M059J (cell line): ENCODE data around the gene SMG1. TPM values are rescaled to one million over a fixed set of nuclear protein-coding genes. Genes with fewer than 3 reads are reported as not detected.
"Not testable (repeated sequence)": the region's sequence is repeated elsewhere in the genome, so short reads cannot be mapped to it uniquely, and the experiment has no call there.

Source experiments
- DNase-seq: peaks from one replicate; pipeline ENCODE4 v3.0.0-alpha.2; 2012; ENCODE audit warnings: low read depth
- total RNA-seq: library from RNA; depleted of rRNA; stranded (reverse); fragments of >200 nt; shearing (Covaris generic); gene quantifications from 2 replicates; pipeline ENCODE4 v1.2.3, GENCODE V29; 2014

The SMG1 gene
- total RNA-seq, 1 experiment from 2014 or later = 34.7 TPM

DNA sequence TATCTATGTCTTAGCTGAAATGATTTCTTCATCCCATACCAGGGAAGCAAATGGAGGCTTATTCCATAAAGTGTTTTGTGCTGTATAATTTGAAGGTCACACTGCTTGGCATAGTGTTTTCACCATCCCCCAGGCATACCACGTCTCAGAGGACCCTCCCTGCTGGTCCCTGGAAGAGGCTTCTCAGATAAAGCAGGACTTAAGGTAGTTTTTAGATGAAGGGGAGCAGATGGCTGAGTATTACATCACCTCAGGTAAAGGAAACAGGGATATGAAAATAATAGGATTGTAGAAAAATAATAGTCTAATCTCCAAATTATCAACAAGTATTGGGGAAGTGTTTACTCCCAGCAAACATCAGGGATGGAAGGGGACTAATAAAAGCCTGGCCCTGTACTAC is 7.3 kb upstream of the SMG1 start:
- no peak for DNase-seq

DNA sequence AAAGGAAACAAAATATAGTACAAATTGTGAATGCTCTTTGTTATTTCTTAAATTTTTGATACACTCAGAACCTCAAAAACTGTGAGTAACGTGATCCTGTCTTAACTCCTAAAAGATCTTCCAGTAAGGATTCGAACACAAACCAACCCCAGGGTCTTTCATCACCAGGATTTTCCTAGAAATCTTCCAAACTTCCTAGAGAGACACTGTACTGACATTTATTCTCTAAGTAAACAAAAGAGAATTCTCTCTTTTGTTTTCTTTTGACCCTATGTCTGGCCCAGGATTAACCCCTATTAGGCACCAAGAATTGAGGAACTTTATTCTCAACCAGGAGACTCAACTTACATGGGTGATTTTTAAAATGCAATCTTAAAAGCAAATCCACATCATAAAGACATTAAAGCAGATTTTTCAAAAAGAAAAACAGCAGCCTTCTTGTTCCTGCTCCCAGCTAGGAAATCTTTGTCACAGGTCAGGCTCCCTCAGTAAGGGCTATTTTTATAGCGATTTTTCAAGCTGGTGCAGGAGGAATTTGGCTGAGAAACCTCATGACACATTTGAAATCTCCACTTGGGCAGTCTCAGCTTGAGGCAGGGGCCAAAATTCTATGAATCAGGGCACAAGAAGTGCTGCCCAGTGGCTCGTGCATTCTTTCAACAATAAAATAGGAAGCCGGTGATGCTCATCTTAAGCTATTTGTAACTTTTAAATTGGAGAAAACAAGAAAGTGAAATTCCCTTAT is 6.2 kb upstream of the SMG1 start:
- peak; percentile 75 for DNase-seq

DNA sequence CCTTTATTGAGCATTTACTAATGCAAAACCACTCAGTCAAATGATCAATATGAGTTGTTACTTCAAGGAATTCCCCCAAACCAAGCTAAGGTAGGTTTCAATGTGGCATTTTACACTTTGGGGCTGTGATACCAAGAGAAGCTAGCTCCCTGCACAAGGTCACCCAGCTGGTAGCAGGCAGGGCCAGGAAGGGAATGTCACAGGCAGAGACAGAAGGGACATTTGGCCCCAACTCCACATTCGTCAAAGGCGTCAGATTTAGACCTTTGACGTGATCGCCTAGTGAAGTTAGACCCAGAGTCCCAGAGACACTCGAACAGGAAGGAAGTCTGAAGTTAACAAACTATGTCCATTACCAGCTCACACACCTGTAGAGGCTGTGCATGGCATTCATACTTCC is 5.5 kb upstream of the SMG1 start:
- DNase-seq = no peak

DNA sequence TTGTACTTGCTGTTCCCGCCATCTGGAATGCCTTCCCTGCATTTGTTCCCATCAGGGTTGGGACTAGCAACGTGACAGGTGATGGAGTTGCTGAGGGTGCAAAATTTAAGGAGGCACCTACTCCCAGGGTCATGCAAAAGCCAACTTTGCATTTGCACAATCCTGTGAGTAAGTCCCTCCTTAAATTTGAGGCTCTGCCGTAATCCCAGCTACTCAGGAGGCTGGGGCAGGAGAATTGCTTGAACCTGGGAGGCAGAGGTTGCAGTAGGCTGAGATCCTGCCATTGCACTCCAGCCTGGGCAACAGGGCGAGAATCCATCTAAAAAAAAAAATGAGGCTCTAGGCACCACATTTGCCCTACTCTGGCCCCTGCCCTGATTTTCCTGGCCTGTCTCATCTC is 3.9 kb upstream of the SMG1 start:
- not testable (repeated sequence) for DNase-seq

DNA sequence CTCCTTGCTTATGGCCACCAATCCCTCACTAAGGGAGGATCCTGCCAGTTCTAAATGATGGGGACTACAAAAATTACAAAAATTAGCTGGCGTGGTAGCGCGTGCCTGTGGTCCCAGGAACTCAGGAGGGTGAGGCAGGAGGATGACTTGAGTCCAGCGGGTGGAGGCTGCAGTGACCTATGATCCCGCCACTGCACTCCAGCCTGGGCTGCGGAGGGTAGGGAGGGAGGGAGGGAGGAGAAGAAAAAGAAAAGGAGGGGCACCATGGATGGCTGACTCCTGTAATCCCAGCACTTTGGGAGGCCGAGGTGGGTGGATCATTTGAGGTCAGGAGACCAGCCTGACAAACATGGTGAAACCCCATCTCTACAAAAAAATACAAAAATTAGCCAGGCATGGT is 1.9 kb upstream of the SMG1 start:
- not testable (repeated sequence) for DNase-seq

DNA sequence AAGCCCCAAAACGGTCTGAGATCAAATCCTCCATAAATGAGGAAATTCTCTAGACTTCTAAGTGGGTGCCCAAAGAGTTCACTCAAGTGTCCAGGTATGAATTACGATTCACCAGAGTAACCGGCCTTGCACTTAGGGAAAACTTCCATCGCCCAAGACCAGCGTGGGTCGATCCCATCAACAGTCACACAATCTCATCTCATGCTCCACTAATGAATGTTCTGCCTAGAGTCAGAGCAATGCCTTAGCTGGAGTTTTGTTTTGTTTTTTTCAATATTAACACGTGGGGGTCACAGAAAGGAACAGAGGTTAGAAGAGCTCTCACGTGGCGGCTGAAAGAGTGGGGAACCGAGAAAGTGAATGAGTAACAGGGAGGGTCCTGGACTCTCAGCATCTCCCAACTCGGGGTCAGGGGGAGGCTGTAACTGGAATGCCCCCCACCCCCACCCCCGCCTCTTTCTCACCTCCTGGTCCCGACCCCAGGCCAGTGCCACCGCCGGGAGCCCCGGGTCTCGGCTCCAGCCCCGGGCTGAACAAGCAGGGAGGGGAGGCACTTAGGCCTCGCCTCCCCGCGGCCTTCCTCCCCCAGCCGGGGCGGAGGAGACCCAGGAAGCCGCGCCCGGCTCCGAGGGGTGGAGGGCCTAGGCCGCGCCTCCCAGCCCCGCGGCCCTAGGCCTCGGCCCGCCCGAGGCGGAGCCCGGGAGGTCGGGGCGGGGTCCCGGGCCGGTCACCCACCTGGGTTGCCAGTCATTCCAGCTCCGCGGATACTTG is 808 bp downstream of the SMG1 start:
- DNase-seq = peak; percentile 62

DNA sequence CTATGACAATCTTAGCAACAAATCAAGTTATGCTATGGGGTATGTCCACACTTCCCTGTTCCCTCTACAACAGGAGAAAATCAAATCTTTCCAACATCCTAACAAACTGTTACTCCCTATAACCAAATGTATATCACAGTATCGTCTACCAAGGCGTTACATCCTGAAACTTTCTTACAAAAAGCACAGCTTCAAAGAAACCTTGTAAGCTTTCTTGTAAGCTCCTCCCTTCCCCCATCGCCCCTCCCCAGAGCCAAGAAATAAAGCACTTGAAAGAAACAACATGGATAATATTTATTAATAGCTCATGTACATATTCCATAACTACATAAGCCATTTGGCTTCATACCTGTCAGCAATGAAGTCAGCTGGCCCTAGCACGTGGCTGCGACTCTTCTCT is 2.3 kb downstream of the SMG1 start:
- DNase-seq = not testable (repeated sequence)

DNA sequence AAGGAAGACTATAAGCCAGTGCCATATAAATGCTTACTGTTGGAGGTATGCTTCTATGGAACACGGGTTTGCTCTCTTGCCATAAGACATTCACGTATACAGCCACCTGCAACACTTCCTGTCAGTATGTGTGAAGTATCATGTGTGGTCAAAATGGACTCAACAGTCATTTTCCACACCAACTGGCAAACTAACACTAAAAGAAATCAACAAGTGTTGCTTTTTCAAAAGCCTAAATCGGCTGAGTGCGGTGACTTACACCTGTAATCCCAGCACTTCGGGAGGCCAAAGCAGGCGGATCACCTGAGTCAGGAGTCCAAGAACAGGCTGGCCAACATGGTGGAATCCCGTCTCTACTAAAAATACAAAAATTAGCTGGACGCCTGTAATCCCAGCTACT is 3.1 kb downstream of the SMG1 start:
- not testable (repeated sequence) for DNase-seq

DNA sequence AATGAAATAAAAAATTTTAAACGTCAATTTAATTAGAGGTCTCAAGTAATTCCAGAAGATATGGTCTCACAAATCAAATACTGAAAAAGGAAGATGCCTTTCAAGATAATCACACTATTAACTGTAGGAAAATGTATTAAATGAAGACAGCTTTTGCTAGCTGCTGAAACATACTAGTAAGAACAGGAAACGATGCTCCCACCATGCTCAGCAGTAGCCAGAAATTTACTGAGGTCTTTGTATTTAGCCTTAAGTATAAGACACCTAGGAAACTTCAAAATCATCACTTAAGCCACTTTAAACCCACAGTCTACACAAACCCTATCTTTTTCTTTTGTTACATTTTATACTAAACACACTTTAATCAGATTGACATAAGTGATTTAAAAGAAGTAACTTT is 16.6 kb downstream of the SMG1 start:
- DNase-seq = not testable (repeated sequence)

DNA sequence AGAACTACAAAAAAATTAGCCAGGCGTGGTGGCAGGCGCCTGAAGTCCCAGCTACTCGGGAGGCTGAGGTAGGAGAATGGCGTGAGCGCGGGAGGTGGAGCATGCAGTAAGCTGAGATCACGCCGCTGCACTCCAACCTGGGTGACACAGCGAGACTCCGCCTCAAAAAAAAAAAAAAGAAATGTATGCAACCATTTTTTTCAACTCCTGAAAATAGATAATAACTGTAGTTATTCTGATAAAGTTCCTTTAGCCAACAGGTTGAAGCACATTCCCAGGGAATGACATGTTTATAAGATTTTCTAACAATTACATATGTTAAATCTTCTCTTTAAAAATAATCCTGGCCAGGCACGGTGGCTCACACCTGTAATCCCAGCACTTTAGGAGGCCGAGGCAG is 17.5 kb downstream of the SMG1 start:
- not testable (repeated sequence) for DNase-seq

DNA sequence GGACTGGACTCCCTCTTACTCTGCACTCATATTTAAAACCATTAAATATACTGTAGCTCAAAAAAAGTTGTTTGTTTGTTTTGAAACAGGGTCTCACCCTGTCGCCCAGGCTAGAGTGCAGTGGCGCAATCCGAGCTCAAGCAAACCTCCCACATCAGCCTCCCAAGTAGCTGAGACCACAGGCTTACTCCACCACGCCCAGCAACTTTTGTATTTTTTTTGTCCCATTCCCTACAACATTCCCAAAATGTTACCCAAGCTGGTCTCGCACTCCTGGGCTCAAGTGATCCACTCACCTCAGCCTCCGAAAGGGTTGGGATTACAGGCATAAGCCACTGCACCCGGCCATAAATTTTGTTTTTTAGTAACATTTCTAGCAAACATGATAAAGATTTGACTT is 23.4 kb downstream of the SMG1 start:
- DNase-seq = not testable (repeated sequence)

DNA sequence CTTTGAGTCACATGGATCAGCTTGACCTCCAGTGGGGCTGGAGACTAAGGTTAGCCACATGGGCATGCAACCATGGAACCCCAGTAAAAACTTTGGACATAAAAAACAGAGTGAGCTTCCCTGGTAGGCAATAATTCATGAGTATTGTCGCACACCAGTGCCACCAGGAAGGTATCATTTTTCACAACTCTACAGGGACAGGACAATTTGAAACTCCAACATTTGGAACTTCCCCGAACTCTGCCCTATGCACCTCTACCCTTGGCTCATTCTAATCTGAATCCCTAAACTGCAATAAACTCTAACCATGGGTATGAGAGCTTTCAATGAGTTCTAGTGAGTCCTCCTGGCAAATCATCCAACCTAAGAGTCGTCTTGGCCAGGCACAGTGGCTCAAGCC is 24.2 kb downstream of the SMG1 start:
- not testable (repeated sequence) for DNase-seq

DNA sequence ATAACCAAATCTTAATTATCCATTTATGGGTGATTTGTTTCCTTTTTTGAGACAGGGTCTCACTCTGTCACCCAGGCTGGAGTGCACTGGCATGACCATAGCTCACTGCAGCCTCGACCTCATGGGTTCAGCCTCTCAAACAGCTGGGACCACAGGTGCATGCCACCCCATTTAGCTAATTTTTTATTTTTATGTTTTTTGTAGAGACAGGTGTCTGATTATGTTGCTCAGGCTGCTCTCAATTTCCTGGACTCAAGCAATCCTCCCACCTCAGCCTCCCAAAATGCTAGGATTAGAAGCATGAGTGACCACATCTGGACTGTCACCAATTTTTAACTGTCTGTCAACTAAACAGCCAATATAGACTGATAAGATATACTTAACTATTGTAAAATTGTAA is 25.0 kb downstream of the SMG1 start:
- DNase-seq = not testable (repeated sequence)

DNA sequence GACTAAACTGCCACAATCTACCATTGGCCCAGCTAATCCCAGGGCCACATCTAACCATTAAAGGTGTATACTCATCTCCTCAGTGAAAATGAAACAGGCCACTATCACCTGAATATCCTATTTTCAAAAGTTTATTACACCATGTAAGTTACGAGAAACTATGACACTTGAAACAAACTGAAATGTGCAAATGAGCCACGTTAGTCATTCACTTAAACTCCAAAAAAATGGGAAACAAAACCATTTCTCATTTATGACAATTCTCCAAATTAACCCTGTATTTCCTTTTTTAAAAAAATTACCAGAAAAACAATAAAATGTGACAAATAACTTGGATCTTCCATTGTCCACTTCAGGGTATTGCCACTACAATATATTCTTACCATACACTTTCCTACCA is 41.8 kb downstream of the SMG1 start:
- DNase-seq = not testable (repeated sequence)

DNA sequence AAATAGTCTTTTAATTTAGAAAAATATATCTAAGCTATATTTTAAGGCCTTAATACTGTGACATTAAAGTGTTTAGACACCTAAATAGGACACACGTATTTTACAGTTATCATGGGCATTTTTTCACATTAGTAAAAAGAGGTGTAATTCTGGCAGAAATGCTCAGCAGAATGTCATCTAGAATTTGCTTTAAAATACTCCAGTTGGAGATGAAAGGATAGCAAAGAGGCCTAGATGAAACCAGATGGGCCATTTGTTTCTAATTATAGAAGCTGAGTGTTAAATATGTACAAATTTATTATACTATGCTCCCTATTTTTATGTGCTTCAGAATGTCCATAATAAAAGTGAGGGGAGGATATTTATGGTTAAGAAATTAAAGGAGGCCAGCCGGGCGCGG is 48.5 kb downstream of the SMG1 start:
- not testable (repeated sequence) for DNase-seq

DNA sequence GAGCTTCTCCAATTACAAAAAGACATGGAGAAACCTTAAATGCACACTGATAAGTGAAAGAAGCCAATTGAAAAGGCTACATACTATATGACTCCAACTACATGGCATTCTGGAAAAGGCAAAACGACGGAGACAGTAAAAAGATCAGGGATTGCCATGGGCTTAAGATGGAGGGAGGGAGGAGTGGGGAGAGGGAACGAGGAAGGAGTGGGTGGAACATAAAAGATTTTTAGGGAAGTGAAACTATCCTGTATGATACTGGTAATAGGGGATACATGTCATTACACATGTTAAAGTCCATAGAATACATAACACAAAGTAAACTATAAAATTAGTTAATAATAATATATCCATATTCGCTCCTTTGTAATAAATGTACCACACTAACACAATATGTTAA is 48.9 kb downstream of the SMG1 start:
- DNase-seq = not testable (repeated sequence)

DNA sequence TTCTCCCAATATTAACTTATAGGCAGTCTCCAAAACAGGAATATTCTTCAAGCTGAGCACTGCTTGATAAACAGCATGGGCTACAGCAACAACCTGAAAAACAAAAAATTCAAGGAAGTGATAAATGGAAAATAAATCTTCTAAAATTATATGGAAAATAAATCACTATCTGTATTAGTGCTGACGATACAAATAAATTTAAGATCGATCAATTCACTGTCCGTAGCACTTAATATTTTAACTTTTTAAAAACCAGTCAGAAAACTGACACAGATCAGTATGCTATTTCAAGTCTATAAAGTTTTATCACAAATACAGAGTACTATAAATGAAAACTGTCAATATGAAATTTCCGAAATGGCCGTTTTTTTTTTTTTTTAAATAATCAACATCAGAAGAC is 49.9 kb downstream of the SMG1 start:
- not testable (repeated sequence) for DNase-seq

DNA sequence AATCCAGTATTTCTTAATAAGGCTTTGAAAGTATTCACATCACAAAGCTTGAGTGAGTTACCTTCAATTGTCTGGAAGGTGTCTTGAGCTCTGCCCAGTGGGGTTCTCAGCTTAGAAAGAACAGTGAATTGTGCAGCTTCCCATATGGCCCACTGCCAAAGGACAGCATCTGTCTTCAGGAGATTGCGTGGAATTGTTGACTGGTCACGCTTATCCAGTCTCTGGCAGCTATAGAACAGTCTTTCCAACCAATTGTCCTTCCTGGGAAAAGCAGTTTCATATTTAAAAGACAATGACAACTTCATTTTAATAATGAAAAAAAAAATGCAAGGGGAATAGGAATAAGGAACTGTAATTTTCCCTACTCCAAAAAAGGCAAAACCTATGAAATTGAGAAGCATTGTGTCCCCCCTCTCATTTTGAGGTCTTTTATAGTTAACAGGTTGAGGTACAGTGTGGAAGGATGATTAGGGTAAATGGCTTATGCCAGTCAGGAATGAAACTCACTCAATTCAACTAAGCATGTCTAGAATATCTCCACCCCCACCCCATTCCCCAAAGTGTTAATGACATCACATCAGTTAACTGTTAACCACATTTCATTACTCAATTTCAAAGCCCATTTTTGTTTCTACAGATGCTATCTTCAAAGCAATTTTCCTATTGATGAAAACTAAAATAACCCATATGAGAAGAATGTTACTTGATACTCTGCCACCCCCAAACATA is 57.0 kb downstream of the SMG1 start:
- not testable (repeated sequence) for DNase-seq

DNA sequence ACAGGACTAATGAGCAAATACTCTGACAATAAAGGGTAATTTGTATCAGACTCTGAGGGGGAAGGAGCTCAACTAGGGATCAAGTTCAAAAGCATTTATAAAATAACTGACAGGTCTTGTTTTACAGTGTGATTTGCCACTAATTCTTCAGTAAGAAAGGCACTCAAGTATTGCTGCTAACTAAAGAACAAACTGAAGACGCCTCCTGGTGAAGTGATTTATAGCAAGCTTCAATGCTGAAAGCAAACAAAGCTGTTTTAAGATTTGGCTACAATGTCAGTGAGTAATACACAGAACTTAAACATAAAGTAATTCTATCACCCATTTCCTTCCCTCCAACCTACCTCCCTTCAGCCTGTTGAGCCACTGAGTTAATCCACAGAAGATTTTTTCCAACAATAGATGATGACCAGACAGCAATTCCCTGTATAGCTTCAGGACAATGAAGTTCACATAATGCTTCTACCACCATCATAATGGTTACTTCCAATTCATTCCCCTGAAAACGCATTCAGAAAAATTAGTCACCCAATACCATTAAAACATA is 59.9 kb downstream of the SMG1 start:
- DNase-seq = peak; percentile 56

DNA sequence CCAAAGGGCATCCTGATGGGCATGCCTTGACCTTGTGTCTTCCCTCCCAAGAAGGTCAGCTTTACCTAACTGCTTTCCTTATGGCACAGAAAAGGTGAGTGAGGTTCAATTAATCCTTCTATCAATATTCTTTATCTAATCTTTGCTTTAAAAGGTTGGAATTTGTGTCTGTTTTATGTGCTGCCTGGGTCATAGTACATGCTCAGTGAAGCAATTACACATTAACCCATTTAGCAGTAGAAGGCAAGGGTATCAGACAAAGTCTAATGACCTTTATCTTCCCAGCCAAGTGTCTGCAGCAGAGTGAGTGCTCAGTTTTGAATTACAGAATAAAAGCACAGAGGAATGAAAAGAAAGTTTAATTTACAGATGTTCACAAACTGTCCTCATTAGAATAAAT is 63.3 kb downstream of the SMG1 start:
- not testable (repeated sequence) for DNase-seq

DNA sequence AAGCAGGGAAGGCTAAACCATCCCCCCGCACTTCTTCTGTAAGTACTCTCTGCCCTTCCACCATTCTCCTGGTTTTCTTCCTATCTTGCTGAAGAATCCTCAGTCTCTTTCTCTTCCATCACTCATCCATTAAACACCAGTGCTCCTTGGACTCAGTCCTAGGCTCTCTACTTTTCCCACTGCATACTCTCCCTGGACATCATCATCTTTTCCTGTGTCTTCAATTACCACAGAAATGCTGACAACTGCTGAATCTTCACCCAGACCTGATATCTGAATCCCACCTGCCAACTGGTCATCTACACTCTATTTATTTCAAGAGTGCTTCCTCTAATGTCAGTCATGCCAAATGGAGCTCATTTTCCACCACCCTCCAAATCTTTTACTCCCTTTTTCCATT is 71.0 kb downstream of the SMG1 start:
- no peak for DNase-seq

DNA sequence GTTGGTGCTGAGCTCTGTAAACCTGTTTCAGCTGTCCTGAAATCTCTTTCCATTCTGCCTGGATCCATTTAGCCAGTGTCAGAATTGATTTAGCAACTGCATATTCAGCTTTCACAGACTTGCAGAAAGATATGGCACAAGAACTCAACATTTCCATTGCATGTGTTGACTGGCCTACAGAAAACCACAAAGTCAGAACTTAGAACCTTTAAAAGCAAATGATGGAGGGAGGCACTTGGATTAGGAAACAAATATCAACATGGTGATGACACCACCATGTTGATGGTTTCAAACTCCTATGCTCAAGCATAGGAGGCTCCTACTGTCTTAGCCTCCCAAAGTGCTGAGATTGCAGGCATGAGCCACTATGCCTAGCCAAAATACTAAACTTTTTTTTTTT is 72.5 kb downstream of the SMG1 start:
- no peak for DNase-seq
